Measurements from ENCODE around the gene OPRD1.

OPRD1 gene

GRCh38 chr1:28886731-28887418, 74.9 kb downstream of the OPRD1 start:
- DNase-seq = peak; percentile 87

DNA sequence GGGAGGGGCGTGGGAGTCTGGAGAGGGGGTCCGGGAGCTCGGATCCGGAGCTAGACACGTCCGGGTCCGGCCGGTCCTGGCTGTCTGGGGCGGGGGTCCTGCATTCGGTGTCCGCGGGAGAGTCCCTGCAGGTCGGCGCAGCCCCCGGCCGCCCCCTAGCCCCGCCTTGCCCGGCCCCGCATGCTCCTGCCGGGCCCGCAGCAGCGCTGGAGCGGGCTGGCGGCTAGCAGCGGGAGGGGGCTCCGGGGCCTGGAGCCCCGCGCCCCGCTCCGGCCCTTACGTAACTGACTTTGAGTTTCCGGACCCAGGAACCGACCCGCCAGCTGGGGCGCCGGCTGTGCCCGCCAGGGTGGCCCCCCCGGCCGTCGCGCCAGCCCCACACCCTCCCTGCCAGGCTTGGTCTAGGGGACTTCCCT, 75.5 kb downstream of the OPRD1 start:
- peak; percentile 49 for DNase-seq

DNA sequence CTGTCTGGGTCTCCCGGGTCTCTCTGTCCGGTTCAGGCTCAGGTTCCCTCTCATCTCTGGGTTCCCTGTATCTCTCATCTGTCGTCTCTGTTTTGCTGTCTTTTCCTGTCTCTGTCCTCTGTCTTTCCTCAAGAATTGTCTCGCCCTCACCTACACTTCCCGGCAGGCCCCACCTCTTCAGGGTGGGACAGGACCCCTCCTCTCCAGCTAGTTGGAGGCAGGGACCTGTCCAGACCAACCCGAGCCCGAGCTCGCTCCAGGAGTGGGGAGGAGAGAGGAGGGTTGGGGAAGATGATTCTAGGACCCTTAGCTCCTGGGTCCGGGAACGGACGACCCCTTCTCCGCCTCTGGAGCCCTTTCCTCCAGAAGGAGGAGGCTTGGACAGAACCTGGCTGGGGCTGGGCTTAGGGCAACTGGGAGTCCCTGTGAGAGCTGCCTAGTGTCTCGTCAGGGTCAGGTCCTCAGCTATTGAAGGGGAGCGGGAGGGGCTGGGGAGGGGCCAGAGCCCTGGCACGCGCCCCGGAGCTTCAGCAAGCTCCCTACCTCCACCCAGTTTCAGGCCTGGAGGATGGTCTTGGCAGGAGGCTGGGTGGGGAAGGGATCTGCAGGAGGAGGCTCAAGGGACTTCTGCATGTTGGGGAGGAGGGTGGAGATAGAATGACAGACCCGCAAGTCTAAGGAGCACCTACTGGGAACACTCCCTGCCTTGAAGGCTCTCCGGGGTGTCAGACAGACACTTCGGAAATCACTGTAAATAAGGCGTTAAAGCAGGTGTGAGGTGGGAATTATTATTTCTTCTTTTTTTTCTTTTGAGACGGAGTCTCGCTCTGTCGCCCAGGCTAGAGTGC, 76.1 kb downstream of the OPRD1 start:
- no peak for DNase-seq

- no peak for DNase-seq
These were observed 76.9 kb downstream of the OPRD1 start for GRCh38 chr1:28888915-28889314.

- DNase-seq = no peak
These were observed 77.4 kb downstream of the OPRD1 start for GRCh38 chr1:28889357-28889756.

- no peak for DNase-seq
These were observed 78.5 kb downstream of the OPRD1 start for GRCh38 chr1:28890435-28890834.

GRCh38 chr1:28890836-28891235, 78.9 kb downstream of the OPRD1 start:
- no peak for DNase-seq

GRCh38 chr1:28891256-28891655, 79.3 kb downstream of the OPRD1 start:
- no peak for DNase-seq

DNA sequence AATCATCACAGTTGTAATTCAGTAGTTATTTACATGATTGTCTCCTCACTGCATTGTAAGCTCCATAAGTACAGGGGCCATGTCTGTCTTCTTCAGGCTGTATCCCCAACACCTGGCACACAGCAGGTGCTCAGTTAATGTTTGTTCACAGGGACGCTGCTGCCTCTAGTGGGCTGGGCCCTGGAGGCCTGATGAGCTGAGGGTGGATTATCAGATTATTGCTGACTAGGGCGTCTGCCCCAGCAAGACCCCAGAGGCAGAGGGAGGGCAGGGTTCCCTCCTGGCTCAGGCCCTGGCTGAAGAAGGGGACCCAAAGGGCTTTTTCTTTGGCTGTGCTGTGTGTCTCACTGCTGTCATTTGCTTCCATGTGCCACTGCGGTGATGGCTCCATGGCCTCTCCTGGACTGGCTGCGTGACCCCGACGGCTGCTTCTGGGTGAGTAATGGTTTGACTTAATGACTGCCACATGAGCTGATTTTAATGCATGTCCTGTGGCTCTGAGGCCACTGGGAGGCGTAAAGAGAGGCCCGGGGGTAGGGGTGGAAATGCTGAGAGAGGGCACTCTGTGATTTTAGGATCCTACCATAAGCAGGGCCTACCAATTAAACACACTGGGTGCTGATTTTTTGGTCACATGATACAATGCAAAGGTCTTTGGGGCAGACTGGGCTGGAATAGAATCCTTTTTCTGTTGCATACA, 81.6 kb downstream of the OPRD1 start:
- no peak for DNase-seq

GRCh38 chr1:28894785-28895184, 82.8 kb downstream of the OPRD1 start:
- DNase-seq = no peak

DNA sequence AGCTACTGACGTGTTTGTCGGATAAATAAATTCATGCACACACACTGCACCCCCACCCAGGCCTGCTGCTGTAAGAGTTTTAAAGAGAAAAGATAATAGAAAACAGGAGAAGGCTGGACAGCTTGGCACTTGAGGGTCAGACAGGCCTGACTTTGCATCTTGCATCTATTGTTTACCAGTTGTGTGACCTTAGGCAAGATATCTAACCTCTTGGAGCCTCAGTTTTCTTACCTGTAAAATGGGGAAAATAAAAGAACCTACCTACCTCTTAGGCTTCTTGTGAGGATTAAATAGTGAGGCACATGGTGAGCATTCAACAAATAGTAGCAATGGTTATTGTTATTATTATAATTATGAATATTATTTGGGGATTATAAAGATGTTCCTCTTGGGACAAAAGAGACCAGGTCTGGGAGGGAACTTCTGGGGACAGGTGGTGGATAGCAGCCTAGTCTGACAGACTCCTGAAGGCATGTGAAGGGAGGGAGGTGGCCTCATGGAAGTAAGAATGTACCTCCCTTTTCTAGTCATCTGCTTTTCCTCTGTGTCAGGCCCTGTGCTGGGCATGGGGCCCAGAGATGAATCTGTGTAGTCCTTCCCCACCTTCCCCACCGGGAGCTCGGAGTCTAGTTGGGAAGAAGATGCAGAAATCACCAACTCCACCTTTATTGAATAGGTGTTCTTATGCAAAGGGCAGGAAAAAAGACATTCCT, 84.1 kb downstream of the OPRD1 start:
- no peak for DNase-seq

DNA sequence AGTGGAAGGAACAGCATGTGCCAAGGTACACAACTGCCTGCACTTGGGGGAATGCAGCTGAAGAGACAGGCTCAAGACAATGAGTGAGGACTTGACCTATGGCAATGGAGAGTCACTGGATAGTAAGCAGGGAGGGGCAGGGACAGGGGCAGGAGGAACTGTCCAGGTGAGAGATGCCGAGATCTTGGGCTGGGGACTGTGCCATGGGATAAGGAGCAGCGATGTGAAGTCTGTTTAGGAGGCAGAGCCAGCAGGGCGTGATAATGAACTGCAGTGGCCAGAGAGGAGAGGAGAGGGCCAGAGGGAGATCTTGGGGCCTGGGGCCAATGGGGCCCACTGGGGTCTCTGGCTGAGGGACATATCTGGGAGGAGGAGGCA, 84.6 kb downstream of the OPRD1 start:
- no peak for DNase-seq

DNA sequence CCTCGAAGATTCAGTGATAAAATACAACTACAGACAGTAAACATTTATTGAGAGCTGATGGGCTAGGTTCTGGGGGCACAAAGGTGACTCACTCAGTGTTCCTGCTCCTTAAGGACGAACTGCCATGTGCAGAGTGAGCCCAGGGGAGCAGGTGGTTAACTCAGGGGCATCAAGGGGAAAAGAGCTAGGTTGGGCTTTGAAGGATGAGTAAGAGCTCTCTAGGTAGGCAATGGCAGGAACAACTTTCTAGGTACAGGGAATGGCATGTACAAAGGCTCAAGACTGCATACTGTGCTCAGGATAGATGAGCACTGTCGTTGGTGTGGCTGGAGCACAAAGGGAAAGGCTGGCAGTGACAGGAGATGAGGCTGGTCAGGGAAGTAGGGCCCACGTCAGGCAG, 85.8 kb downstream of the OPRD1 start:
- no peak for DNase-seq

GRCh38 chr1:28898405-28898881, 86.5 kb downstream of the OPRD1 start:
- DNase-seq = no peak

DNA sequence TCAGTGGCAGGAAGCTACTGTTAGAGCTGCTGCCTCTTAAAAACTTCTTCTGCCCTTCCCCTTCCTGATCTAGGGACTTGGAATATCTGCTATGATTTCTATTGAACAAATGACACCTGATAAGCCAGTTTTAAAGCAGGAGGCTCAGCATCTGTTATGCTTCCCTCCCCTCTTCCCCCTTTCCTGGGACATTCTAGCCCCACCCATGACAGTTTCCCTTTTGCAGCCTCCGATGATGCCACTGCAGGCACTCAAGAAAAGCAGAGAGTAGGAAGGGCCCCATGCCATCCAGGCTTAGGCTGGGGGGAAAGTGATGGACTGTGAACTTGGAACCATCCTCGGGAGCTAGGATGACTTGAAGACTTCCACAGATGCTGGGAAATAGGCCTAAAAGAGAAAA, 87.3 kb downstream of the OPRD1 start:
- no peak for DNase-seq

- no peak for DNase-seq
These were observed 88.6 kb downstream of the OPRD1 start for GRCh38 chr1:28900562-28900961.

DNA sequence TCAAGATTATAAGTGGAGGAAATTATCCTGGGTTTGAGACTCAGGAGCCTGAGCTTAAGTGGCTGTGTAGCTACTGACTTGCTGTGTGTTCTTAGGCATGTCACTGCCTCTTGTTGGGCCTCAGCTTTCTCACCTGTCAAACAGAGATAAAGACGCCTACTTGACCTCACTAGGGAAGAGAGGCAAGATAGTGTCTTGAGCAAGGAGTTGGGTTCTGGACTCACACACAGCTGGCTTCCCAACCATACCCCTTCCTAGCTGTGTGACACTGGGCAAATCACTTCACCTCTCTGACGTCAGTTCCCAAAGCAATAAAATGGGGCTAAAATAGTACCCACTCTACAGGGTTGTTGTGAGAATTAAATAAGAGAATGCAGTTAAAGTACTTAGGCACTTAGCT, 90.8 kb downstream of the OPRD1 start:
- no peak for DNase-seq

GRCh38 chr1:28905921-28906666, 94.1 kb downstream of the OPRD1 start:
- no peak for DNase-seq

DNA sequence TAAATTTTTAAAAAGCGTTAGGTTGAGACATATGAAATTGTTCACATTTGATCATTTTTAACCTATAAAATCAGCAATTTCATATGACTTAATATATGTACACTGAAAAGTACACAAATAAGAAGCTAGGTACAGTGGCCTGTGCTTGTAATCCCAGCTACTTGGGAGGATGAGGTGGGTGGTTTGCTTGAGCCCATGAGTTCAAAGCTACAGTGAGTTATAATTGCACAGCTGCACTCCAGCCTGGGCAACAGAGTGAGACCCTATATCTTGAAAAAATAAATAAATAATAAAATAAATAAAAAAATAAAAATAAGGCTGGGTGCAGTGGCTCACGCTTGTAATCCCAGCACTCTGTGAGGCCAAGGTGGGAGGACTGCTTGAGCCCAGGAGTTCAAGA, 97.2 kb downstream of the OPRD1 start:
- DNase-seq = no peak

- no peak for DNase-seq
These were observed 98.6 kb downstream of the OPRD1 start for GRCh38 chr1:28910379-28911115.

GRCh38 chr1:28913786-28914227, 101.8 kb downstream of the OPRD1 start:
- no peak for DNase-seq

Data from activated effector memory CD4-positive, alpha-beta T cell treated with Interleukin-2 at 50 U/mL for 16 hours (primary cell).